Ascending aorta (tissue), 2 donors: ENCODE measurements around the gene CSNK1G1. TPM values are rescaled to one million over a fixed set of nuclear protein-coding genes. Genes with fewer than 3 reads are reported as not detected.

ENCODE experiments used
- DNase-seq, 2 donors: peaks; one replicate each; pipeline ENCODE4 v3.0.0-alpha.2; 2019; ENCODE audit warnings: low spot score in 2 of 2
- H3K27ac ChIP-seq, 2 donors: fragments of 200-600 bp; sonication (generic); one replicate each; pipeline ENCODE4 v1.5.1; 2016 to 2017; ENCODE audit warnings: mild to moderate bottlenecking in 1 of 2
- H3K27me3 ChIP-seq: fragments of 200-600 bp; sonication (generic); one replicate; pipeline ENCODE4 v1.5.1; 2017
- H3K36me3 ChIP-seq, 2 donors: fragments of 200-600 bp; sonication (generic); one replicate each; pipeline ENCODE4 v1.5.1; 2016
- H3K4me1 ChIP-seq, 2 donors: fragments of 200-600 bp; sonication (generic); one replicate each; pipeline ENCODE4 v1.5.1; 2016 to 2017; ENCODE audit warnings: mild to moderate bottlenecking in 1 of 2
- H3K4me3 ChIP-seq, 2 donors: fragments of 200-600 bp; sonication (generic); one replicate each; pipeline ENCODE4 v1.5.1; 2016 to 2017; ENCODE audit warnings: mild to moderate bottlenecking in 1 of 2
- H3K9me3 ChIP-seq, 2 donors: fragments of 200-600 bp; sonication (generic); one replicate each; pipeline ENCODE4 v1.5.1; 2016
- CTCF ChIP-seq, 3 experiments: fragments of 200-600 bp in 2 of 3; fragments of 450-650 bp in 1 of 3; sonication (generic) in 2 of 3; IDR thresholded peaks; one replicate each; pipeline ENCODE4 v1.5.1; 2016 to 2019; ENCODE audit warnings: antibody characterized with exemption in 3 of 3, mild to moderate bottlenecking in 1 of 3, moderate library complexity in 1 of 3
- intact Hi-C: fragments of 100-400 bp; cut with DNase I; formaldehyde crosslinking; loops from one replicate; pipeline ENCODE4 v1.15.1; 2023
- total RNA-seq: library from RNA; depleted of rRNA; stranded (reverse); fragments of >200 nt; gene quantifications from one replicate; pipeline ENCODE4 v1.1.0, GENCODE V29; 2016

Gene CSNK1G1
- total RNA-seq, 1 donor from 2014 or later, result 12.9 TPM

GRCh38 chr15:64249883-64250575 is 105.9 kb downstream of the CSNK1G1 start:
- H3K27ac ChIP-seq, result peak overlapping the region in 1 of 2 donors; percentile 6
- H3K27me3 ChIP-seq, result no peaks in the 10 kb centered on the region
- no peak for DNase-seq
- H3K9me3 ChIP-seq, result no peaks in the 10 kb centered on the region
- no peak overlapping the region for H3K4me3 ChIP-seq
- peaks cover 0 to 4% of the 10 kb centered on the region in 2 donors for H3K4me1 ChIP-seq
- intact Hi-C loops, result no loop called here
- H3K36me3 ChIP-seq, result no peaks in the 10 kb centered on the region
- TF ChIP-seq CTCF (IDR thresholded peaks at IDR 0.05), result no peak

GRCh38 chr15:64249406-64249805 is 106.6 kb downstream of the CSNK1G1 start:
- DNase-seq, result no peak
- H3K27me3 ChIP-seq, result no peaks in the 10 kb centered on the region
- intact Hi-C loops, result no loop called here

GRCh38 chr15:64247906-64248541 is 107.9 kb downstream of the CSNK1G1 start:
- peak overlapping the region; percentile 37 to 38 for H3K27ac ChIP-seq
- no peaks in the 10 kb centered on the region for H3K36me3 ChIP-seq
- DNase-seq, result no peak
- H3K4me1 ChIP-seq, result peaks cover 0 to 4% of the 10 kb centered on the region in 2 donors
- H3K9me3 ChIP-seq, result no peaks in the 10 kb centered on the region
- TF ChIP-seq CTCF (IDR thresholded peaks at IDR 0.05), result no peak
- H3K27me3 ChIP-seq, result no peaks in the 10 kb centered on the region
- intact Hi-C loops, result no loop called here
- H3K4me3 ChIP-seq, result no peak overlapping the region

More at GRCh38 chr15:64249406-64249805, 106.6 kb downstream of the CSNK1G1 start:
- Histone ChIP-seq H3K27ac (no peak overlapping the region), H3K4me3 (no peak overlapping the region), H3K9me3 (no peaks in the 10 kb centered on the region), H3K4me1 (peaks cover 0 to 4% of the 10 kb centered on the region in 2 donors), H3K36me3 (no peaks in the 10 kb centered on the region)
- no peak for TF ChIP-seq CTCF (IDR thresholded peaks at IDR 0.05)

GRCh38 chr15:64247535-64247905 is 108.5 kb downstream of the CSNK1G1 start:
- Histone ChIP-seq H3K4me1 (peaks cover 0 to 4% of the 10 kb centered on the region in 2 donors), H3K9me3 (no peaks in the 10 kb centered on the region), H3K4me3 (no peak overlapping the region), H3K27ac (no peak overlapping the region), H3K36me3 (no peaks in the 10 kb centered on the region), H3K27me3 (no peaks in the 10 kb centered on the region)
- no peak for DNase-seq
- no peak for TF ChIP-seq CTCF (IDR thresholded peaks at IDR 0.05)
- intact Hi-C loops, result no loop called here

- no peak for DNase-seq
- Histone ChIP-seq H3K36me3 (no peaks in the 10 kb centered on the region), H3K9me3 (no peaks in the 10 kb centered on the region), H3K27me3 (no peaks in the 10 kb centered on the region), H3K4me1 (peaks cover 0 to 4% of the 10 kb centered on the region in 2 donors), H3K4me3 (no peak overlapping the region), H3K27ac (no peak overlapping the region)
- no peak for TF ChIP-seq CTCF (IDR thresholded peaks at IDR 0.05)
- intact Hi-C loops, result no loop called here
Observed at GRCh38 chr15:64246364-64247189, 109.4 kb downstream of the CSNK1G1 start.
